Fibroblast of the conjunctiva (primary cell): Measurements from ENCODE around the gene SVOPL.
"Not testable (repeated sequence)": the region's sequence is repeated elsewhere in the genome, so short reads cannot be mapped to it uniquely, and the experiment has no call there.

ENCODE experiments used
- DNase-seq: peaks from one replicate; pipeline ENCODE4 v3.0.0-alpha.2; 2010; ENCODE audit warnings: low read depth

The SVOPL gene

DNA sequence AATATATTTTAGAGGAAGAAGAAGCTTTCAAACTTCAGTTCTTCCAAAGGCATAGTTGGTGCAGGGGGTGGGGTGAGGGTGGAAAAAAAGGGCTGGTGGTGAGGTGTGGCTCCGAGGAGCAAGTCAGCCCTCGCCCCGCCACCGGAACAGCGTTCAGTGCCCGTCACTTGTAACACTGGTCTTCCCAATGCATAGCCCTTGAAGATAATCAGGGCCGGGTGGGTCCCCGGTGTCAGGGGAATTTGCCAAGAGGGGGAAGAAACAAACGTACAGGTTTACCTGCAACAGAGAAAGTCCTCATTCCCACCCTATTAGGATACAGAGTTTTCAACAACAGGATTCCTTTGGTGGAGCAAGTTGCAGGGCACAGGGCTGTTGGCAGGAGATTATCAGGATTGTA lies 1.5 kb downstream of the SVOPL start:
- DNase-seq, result no peak

DNA sequence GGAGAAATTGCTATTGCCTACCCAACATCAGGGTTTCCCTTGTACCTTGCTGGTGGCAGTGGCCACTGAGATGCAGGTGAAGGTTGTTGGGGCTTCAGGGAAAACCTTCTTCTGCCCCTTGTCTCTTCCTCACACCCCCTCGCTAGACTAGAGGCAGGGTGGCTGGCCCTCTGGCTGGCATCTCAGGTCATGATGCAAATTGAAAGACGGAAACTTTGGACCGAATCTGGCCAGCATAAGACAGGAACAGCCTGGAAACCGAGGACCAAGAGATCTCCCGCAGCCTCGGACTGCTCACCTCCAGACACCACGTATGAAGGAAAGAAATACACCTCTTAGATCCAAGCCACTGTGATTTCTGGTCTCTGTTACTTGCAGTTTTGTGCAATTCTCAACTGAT lies 2.9 kb downstream of the SVOPL start:
- no peak for DNase-seq

DNA sequence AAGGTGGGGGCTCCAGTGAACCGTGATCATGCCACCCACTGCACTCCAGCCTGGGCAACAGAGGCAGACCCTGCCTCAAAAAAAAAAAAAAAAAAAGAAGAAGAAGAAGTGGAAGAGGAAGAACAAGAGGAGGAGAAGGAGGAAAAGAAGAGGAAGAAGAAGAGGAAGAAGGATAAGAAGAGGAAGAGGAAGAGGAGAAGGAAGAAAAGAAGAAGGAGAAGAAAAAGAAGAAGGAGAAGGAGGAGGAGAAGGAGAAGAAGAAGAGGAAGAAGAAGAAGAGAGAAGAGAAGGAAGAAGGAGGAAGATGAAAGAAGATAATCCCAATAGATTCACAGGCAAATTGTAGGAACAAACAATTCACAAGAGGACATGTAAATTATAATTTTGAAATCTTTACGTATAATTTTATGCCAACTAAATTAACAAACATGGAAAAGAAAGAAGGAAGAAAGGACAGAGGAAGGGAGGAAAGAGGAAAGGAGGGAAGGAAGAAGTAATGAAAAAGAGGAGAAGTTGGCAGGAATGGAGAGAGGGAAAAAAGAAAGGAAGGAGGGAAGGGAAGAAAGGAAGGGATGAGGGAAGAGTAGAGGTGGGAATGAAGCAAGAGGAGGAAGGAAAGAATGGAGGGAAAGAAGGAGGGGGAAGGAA lies 3.5 kb downstream of the SVOPL start:
- DNase-seq, result no peak

DNA sequence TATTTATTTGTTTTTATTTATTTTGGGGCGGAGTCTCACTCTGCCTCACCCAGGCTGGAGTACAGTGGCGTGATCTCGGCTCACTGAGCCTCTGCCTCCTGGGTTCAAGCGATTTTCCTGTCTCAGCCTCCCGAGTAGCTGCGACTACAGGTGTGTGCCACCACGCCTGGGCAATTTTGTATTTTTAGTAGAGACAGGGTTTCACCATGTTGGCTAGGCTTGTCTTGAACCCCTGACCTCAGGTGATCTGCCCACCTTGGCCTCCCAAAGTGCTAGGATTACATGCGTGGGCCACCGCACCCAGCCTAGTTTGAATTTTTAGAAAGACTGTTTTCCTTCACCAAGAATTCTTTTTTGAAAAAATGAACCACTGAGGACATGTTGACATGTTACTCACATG lies 5.4 kb downstream of the SVOPL start:
- DNase-seq, result not testable (repeated sequence)

DNA sequence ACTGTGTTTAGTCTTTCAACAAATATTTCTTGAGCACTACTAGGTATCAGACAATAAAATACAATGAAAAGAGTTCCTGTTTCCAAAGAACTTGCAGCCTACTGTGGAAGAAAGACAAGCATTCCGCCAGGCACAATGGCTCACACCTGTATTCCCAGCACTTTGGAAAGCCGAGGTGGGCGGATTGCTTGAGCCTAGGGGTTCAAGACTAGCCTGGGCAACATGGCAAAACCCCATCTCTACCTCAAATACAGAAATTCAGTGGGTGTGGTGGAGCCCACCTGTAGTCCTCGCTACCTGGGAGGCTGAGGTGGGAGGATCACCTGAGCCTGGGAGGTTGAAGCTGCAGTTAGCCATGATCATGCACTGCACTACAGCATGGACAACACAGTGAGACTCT lies 6.1 kb downstream of the SVOPL start:
- DNase-seq, result no peak

DNA sequence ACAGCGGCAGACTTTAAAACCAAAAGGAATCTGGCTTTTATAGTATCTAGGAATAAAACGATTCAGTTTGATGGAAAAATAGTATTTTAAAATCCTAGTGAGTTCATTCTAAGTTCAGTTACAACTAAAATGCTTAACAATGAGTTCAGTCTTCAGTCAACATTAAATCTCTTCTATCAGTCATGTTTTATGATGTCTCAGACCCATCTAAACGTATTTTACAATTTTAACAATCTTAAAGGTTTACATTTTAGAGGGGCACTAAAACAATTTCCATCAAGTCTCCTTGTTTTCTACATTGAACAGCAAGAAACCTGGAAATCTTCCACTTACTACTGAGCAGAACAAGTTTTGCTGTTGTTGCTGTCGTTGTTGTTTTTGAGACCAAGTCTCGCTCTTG lies 10.0 kb downstream of the SVOPL start:
- no peak for DNase-seq

DNA sequence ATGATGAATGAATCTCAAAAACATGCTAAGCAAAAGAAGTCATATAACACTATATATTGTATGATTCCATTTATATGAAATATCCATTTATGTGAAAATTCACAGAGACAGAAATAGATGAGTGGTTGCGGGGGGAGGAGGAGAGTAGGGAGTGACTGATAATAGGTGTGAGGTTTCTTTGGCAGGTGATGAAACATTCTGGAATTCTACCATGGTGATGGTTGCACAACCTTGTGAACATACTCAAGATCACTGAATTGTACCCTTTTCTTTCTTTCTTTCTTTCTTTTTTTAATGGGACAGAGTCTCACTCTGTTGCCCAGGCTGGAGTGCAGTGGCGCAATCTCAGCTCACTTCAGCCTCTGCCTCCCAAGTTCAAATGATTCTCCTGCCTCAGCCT lies 10.7 kb downstream of the SVOPL start:
- DNase-seq, result no peak

DNA sequence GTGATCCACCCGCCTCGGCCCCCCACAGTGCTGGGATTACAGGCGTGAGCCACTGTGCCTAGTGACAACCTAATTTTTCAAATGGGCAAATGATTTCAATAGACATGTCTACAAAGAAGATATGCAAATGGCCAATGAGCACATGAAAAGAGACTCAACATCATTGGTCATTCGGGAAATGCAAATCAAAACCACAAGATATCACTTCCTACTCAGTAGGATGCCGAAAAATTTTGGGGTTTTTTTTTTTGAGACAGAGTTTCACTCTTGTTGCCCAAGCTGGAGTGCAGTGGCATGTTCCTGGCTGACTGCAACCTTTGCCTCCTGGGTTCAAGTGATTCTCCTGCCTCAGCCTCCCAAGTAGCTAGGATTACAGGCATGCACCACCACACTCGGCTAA lies 13.1 kb downstream of the SVOPL start:
- DNase-seq, result not testable (repeated sequence)

DNA sequence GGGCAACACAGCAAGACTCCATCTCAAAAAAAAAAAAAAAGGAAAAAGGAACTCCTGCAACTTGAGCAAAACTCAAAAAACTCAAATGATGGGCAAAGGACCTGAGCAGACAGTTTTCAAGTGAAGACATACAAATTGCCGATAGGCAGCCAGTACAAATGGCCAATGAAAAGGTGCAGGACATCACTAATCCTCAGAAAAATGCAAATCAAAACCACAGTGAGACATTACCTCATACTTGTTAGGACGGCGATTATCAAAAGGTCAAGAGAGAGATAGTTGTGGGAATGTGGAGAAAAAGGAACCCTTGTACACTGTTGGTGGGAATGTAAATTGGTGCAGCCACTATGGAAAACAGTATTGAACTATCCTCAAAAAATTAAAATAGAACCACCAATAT lies 16.8 kb downstream of the SVOPL start:
- no peak for DNase-seq

DNA sequence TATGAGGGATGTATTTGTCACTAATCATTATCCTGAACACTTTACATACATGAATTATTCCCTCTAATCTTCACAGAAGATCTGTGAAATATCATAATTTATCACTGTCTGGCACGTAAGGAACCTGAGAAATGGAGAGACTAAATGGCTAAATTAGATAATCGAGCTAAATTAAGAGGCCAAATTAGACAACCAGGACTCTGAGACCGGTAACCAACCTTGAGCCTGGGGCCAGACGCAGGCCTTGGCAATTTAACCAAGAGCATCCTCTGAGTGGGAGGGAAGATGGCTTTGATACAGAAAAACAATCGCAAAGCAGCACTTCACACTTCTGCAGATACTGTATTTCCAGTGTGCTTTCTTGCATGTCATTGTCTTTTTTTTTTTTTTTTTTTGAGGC lies 21.4 kb downstream of the SVOPL start:
- DNase-seq, result no peak

DNA sequence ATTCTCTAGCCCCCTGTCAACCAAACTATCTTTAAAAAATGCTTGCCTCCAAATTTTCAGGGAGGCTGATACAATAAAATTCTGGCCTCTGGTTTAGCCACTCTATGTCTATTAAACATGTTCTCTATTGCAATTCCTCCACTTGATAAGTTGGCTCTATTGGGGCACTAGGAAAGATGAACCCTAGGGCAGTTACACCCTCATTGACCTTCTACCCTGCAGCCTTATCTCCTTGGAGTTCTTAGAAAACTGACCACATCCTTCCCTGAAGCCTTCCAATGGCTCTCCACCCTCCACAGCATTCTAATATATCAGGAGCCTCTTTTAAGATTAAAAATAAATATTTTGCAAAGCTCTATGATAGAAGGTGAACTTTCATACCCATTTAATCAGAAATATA lies 30.6 kb downstream of the SVOPL start:
- no peak for DNase-seq

DNA sequence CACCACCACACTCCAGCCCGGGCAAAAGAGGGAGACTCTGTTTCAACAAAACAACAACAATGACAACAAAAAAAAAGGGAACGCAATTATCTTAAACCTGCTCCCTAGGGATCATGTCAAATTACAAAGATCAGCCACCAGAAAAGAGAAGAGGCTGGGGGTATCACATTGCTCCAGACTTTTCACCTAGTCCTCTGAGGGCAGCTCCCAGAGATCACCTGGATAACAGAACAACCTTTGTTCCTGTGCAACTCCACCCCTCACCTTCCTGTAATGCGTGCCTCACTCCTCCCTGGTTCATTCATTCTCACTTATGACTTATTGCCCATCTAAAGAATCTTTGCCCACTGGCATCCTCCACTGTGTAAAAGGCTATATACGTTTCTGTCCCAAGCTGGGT lies 31.8 kb downstream of the SVOPL start:
- DNase-seq, result no peak

DNA sequence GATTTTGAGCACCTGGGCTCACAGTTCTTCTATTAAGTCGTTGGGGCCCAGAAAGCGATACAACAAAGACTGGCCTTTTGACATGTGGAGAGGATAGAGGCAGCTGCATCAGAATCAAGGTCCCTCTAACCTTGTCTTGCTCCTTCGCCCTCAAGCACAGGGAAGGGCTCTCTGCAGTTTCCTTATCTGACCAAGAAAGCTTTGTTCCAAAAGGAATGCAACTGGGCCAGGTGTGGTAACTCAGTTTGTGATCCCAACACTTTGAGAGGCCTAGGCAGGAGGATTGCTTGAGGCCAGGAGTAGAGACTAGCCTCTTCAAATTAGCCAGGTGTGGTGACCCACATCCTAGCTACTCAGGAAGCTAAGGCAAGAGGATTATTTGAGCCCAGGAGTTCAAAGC lies 32.2 kb downstream of the SVOPL start:
- no peak for DNase-seq

DNA sequence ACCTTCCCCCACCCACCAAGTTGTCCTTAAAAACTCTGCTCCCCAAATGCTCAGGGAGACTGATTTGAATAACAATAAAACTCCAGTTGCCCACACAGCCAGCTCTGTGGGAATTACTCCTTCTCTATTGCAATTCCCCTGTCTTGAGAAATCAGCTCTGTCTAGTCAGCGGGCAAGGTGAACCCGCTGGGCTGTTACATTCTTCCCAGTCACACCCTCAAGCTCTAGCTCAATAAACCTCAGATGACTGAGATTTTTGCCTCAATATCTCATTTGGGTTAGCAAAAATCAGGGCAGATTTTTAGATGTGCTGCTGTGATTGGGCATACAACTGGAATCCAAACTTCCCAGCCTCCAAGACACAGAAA lies 32.9 kb downstream of the SVOPL start:
- no peak for DNase-seq

DNA sequence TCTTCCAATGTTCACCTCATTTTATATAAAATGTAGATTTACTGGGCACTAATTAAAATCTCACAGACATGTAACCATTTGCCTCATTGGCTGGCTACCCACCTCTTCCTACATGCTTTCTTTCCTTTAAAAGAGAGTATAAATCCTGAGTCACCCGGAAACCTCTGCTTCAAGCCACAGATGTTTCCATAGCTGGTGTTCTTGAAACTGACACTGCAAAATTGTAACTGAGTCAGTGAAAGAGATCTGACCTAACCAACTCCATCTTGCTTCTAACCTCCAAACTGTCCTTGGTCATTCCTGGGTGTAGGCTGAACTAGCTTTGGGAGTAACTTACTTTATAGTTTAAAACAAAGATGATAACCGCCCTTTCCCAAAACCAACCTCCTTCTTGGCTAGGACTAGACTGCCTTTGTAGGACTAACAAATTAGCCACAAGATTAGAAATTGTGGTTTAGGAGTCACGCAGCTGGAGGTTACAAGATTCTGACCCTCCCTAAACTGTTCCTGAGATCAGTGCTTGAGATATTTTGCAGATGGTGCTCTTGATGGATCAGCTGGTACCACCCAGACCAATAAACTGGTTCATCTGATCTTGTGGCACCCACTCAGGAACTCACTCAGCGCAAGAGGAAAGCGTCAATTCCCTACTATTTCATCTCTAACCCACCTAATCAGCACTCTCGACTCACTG lies 33.5 kb downstream of the SVOPL start:
- no peak for DNase-seq

DNA sequence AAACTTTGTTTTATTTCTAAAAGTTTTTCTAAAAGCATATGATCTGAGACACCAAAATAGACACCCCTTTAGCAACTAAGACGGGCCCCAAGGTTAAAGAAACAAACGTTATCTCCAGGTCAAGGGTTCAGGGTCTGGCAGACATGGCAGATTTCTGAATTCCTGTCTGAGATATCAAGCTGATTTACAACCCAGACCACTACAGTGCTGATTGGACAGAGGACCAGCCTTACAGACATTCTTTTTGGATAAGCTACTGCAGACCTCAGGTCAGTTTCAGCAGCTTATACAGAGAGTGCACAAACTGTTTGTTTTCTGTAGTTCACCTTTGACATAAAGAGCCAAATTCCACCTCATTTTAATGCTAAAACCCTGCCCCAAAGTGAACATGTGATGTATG lies 34.8 kb downstream of the SVOPL start:
- no peak for DNase-seq

DNA sequence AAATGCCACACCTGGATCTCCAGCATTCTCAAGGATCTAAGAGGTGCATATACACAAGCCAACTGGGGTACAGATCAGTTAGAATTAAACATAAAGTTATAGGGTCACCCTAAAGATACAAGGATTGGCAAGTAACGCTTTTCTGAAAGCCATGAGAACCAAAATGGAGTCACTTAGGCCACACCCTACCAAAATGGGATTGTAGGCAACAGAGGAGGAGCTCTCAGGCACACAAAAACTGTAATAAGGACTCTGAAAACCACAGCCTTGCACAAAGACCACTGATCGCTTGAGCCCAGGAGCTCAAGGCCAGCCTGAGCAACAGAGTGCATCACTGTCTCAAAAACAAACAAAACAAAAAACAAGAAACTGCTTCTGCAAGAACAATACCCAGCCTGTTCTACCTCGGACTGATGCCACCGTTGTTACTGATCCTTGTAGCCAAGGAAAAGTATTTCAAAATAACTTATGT lies 35.5 kb downstream of the SVOPL start:
- no peak for DNase-seq

DNA sequence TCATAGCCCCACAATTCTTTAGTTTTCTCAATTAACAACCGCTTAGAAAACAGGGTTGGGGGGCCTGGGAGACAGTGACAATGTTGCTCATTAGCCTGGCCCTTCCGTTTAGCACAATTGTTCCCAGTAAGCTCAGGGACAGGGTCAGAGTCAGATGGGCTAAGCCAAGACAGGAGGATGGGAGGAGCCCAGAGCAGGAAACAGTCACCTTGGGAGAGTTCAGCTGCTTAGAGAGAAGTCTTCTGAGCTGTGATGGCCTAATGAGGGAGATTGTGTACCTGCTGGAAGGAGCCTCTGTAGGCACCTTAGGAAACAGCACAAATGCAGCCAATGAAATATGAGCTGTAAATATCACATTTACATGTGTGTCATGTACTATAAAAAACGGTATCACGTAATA lies 35.9 kb downstream of the SVOPL start:
- DNase-seq, result no peak

DNA sequence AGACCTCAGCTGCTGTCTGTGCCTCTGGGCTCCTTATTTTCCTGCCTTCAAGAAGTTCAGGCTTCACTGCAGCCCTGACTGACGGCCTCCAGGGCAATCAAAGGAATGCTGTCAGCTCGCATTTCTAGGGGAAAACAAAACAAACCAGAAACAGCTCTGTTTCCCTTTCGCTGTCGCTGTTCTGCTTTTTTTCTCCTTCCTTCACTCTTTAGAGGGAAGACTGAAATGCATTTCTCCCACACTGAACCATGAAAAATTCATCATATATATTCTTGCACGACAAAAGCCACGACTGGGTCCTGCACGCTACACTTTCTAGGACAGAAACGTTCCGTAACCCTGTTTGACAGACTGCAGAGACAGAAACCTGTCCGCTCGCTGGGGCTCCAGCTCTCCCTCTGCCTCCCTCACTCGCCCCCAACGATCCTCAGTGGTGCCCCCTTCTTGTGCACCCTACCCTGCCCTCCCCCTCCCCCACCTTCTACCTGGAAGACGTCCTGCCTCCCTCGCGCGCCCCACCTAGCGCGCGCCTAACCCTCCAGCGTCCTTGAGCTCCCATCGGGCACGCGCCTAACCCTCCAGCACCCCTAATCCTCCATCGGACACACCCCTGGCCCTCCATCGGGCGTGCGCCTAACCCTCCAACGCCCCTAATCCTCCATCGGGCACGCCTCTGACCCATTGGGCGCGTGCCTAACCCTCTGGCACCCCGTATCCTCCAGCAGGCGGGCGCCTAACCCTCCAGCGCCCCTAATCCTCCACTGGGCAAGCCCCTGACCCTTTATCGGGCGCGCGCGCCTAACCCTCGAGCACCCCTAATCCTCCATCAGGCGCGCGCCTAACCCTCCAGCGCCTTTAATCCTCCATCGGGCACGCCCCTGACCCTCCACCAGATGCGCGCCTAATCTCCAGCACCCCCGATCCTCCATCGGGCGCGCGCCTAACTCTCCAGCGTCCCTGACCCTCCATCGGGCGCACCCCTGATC lies 37.1 kb downstream of the SVOPL start:
- DNase-seq, result no peak

DNA sequence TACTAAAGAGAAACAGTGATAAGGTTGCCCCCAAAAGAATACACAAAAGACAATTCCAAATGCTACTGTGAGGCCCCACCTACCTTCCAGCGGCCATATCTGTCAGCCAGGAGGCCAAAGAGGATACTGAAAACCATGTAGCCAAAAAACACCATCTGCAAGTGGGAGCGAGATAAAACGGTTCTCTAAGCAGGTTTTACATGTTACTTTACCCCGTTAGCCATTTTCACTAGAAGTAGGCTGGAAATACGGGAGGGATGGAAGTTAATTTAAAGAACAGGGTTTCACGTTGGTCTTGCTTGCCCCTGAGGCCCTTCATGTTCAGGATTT lies 38.2 kb downstream of the SVOPL start:
- no peak for DNase-seq

DNA sequence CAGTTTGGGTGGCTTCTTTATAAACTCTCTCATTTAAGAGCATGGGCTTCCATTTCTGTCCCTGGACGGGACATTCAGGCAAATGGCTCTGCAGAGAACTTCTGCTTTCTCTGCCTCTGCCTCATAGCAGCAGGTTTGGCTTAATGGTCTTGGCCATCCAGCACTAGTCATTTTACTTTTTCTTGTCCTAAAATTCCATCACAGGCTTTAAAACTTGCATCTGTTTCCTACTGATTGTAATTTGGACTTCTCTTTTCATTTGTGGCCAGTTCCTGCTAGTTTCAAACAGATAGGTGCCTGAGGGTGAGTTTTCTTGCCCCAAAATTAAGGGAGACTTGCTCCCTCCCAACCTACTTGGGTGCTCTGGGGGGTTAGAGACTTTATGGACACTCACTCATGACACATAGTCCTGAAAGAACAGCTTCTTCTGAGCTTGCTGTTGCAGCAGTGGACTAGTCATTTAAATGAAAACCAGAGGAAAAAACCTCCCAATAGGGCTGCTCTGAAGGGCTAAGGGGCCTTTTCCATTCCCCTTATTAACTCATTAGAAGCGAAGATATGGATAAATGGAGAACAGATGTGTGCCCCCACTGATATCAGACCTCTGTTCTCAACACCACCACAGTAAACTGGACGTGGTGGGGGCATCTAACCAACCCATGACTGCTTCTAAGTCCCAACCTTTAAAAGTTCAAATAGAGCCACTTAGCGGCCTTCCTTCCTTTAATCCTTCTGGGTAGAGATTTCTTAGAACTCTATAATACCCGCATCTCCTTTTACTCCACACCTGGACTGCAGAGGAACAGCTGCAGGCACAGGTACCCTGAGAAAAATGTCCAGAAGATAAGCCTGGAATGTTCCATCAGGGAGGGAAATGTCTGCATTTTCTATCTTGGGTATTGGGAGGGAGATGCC lies 38.8 kb downstream of the SVOPL start:
- no peak for DNase-seq

DNA sequence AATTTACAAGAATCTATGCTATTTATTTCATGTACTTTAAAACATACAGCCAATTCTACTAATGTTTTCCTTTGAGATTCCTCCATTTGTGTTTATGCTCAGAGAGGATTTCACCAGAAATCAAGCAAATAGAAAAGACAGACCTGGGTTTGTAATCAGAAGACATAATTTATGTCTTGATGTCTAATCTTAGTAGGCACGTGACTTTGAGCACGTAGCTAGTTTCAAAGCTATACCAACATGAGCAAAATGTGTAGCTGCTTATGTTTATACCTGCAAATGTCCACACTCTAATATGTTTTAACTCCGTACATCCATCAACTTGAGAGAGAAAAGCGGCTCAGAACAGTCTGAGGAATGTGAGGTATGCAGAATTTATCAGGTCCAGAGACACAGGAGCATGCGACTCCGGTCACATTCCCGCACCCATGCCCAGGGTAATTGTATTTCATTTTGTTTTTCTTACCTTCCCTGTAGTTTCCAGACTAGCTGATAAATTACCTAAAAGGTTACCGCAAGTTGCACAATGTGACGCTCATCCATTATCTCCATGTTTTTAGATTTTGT lies 40.0 kb downstream of the SVOPL start:
- no peak for DNase-seq
